ENCODE results near the gene KPNA2. TPM values are rescaled to one million over a fixed set of nuclear protein-coding genes. Genes with fewer than 3 reads are reported as not detected.

Gene KPNA2
- polyA plus RNA-seq, 12 donors, result 35.8 to 101 (median 69.8) TPM; not detected in 1

GRCh38 chr17:68094481-68095078 lies 59.0 kb downstream of the KPNA2 start:
- DNase-seq, result no peak

DNA sequence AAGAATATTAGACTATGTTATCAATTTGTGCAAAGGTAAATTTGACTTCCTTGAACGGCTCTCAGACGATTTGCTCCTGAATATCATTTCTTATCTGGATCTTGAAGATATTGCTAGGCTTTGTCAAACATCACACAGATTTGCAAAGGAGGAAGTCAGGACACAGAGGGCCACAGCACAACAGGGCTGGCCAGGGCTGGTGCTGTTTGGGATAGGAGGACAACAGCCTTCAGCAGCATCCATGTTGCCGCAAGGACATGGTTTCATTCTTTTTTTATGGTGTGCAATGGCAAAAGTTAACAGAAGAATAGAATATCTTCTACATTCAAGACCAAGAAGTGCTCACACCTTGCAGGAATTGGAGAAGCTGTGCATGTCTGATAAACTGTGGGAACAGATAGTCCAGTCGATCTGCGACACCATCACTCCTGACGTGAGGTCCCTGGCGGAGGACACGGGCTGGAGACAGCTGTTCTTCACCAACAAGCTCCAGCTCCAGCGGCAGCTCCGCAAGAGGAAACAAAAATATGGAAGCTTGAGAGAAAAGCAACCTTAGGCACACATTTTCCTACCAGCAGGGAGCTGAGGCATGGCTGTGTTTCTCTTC lies 59.8 kb downstream of the KPNA2 start:
- no peak for DNase-seq

DNA sequence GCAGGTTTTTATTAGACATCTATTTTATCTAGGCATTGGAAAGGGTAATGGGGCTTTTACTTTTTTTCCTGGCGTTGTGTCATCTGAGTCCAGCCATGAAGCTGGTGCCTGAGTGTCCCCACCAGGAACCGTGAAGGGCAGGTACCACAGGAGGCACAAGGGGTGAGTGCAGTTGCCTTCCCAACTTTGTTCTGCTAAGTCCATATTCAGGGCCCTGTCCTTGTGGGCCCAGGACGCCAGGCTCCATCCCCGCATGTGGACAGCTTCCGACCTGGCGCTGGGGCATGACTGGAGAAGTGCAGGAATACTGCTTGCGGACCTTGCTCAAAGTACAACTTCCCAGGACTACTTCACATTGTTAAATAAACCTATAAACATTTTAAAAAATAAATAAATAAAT lies 60.6 kb downstream of the KPNA2 start:
- no peak for DNase-seq

Other genes starting within 250 kb of the KPNA2 start
- 100 to 1,000 TPM in 1 of 12 donors, 10 to 100 TPM in 10, not detected in 1; 53.5 to 137 (median 63.8) TPM for gene BPTF, start 210.2 kb upstream of the KPNA2 start, polyA plus RNA-seq (ENCODE audit: insufficient read length in 12 of 12)
- gene C17orf58, start 39.3 kb upstream of the KPNA2 start, polyA plus RNA-seq (ENCODE audit: insufficient read length in 12 of 12), result 10 to 100 TPM in 11 of 12 donors, not detected in 1; 16.2 to 24.5 (median 18.1) TPM
- 10 to 100 TPM in 11 of 12 donors, not detected in 1; 52.6 to 87.9 (median 75.1) TPM for gene AMZ2, start 212.3 kb downstream of the KPNA2 start, polyA plus RNA-seq (ENCODE audit: insufficient read length in 12 of 12)